ENCODE measurements around the gene SPRING1. TPM values are rescaled to one million over a fixed set of nuclear protein-coding genes. Genes with fewer than 3 reads are reported as not detected.

Gene SPRING1
- total RNA-seq, 1 experiment from 2014 or later, result 69.6 TPM

- intact Hi-C loops (cut with micrococcal nuclease; ENCODE audit: unreplicated experiment), result loop anchor here (10.0 kb wide), 2 partner anchors 176 to 316 kb away; partner anchors contain the start of gene HRK
- peaks cover 9% of the 10 kb centered on the region for H3K4me1 Mint-ChIP-seq (ENCODE audit: low read depth, unreplicated experiment)
These were observed 28.8 kb downstream of the SPRING1 start for GRCh38 chr12:116708826-116709756.

GRCh38 chr12:116707751-116708150, 30.1 kb downstream of the SPRING1 start:
- H3K36me3 Mint-ChIP-seq (ENCODE audit: insufficient read depth, unreplicated experiment), result peaks cover 8% of the 10 kb centered on the region
- Histone ChIP-seq H3K4me1 (no peaks in the 10 kb centered on the region), H3K9me3 (no peaks in the 10 kb centered on the region), H3K27me3 (replicated peaks; ENCODE audit: control insufficient read depth, insufficient read depth, low read length) (no peaks in the 10 kb centered on the region), H3K4me3 (ENCODE audit: low read depth, low read length) (no peak overlapping the region), H3K36me3 (ENCODE audit: control insufficient read depth, insufficient read depth, low read length) (no peaks in the 10 kb centered on the region)
- CTCF ChIA-PET, result no interaction called here
- no peak overlapping the region for H3K4me3 Mint-ChIP-seq (ENCODE audit: unreplicated experiment)
- no peaks in the 10 kb centered on the region for H3K27me3 Mint-ChIP-seq (ENCODE audit: insufficient read depth, unreplicated experiment)
- BruUV-seq (replicated peaks), result no TSS peak
- no peak for TF ChIP-seq CTCF (IDR thresholded peaks at IDR 0.05; ENCODE audit: insufficient read depth in 1 of 2, low read depth in 1 of 2, low read length in 1 of 2, severe bottlenecking in 1 of 2, unreplicated experiment in 1 of 2)
- intact Hi-C loops (cut with micrococcal nuclease; ENCODE audit: unreplicated experiment), result loop anchor here (10.0 kb wide), 2 partner anchors 177 to 317 kb away; partner anchors contain the start of gene HRK
- DNase-seq, result no peak
- H3K9me3 Mint-ChIP-seq (ENCODE audit: unreplicated experiment), result no peaks in the 10 kb centered on the region
- no peak overlapping the region for H3K27ac Mint-ChIP-seq (ENCODE audit: unreplicated experiment)
- POLR2A ChIA-PET, result no interaction called here
- H3K4me1 Mint-ChIP-seq (ENCODE audit: low read depth, unreplicated experiment), result peaks cover 16% of the 10 kb centered on the region

More at GRCh38 chr12:116708826-116709756, 28.8 kb downstream of the SPRING1 start:
- H3K27me3 Mint-ChIP-seq (ENCODE audit: insufficient read depth, unreplicated experiment), result no peaks in the 10 kb centered on the region
- no peaks in the 10 kb centered on the region for H3K36me3 ChIP-seq (ENCODE audit: control insufficient read depth, insufficient read depth, low read length)
- no peak overlapping the region for H3K27ac Mint-ChIP-seq (ENCODE audit: unreplicated experiment)
- H3K9me3 Mint-ChIP-seq (ENCODE audit: unreplicated experiment), result no peaks in the 10 kb centered on the region
- no peaks in the 10 kb centered on the region for H3K9me3 ChIP-seq
- H3K27me3 ChIP-seq (replicated peaks; ENCODE audit: control insufficient read depth, insufficient read depth, low read length), result no peaks in the 10 kb centered on the region
- no peak overlapping the region for H3K4me3 ChIP-seq (ENCODE audit: low read depth, low read length)
- ChIA-PET POLR2A (interaction anchor here (0.6 kb wide), 1 partner anchor 34 kb away, joined by 3 read pairs; no protein-coding TSS in a partner anchor), CTCF (interaction anchor here (0.7 to 1.0 kb wide), 3 partner anchors 118 to 247 kb away, joined by 3 to 5 read pairs (median 3); no protein-coding TSS in a partner anchor)
- H3K4me1 ChIP-seq, result no peaks in the 10 kb centered on the region
- TF ChIP-seq CTCF (IDR thresholded peaks at IDR 0.05; ENCODE audit: insufficient read depth in 1 of 2, low read depth in 1 of 2, low read length in 1 of 2, severe bottlenecking in 1 of 2, unreplicated experiment in 1 of 2), result peak in 1 of 2 experiments; percentile 4
- H3K4me3 Mint-ChIP-seq (ENCODE audit: unreplicated experiment), result no peak overlapping the region
- peaks cover 8% of the 10 kb centered on the region for H3K36me3 Mint-ChIP-seq (ENCODE audit: insufficient read depth, unreplicated experiment)
- no TSS peak for BruUV-seq (replicated peaks)
- peak in 1 of 2 experiments; percentile 34 for DNase-seq

GRCh38 chr12:116703214-116703795, 34.6 kb downstream of the SPRING1 start:
- ChIA-PET CTCF (interaction anchor here (0.6 to 2.0 kb wide), 7 partner anchors 20 to 302 kb away, joined by 3 to 12 read pairs (median 3); no protein-coding TSS in a partner anchor), POLR2A (no interaction called here)
- Mint-ChIP-seq H3K4me1 (ENCODE audit: low read depth, unreplicated experiment) (peaks cover 13% of the 10 kb centered on the region), H3K9me3 (ENCODE audit: unreplicated experiment) (no peaks in the 10 kb centered on the region), H3K4me3 (ENCODE audit: unreplicated experiment) (no peak overlapping the region), H3K36me3 (ENCODE audit: insufficient read depth, unreplicated experiment) (no peaks in the 10 kb centered on the region), H3K27me3 (ENCODE audit: insufficient read depth, unreplicated experiment) (no peaks in the 10 kb centered on the region), H3K27ac (ENCODE audit: unreplicated experiment) (no peak overlapping the region)
- H3K4me3 ChIP-seq (ENCODE audit: low read depth, low read length), result no peak overlapping the region
- intact Hi-C loops (cut with micrococcal nuclease; ENCODE audit: unreplicated experiment), result loop anchor here (1.0 to 10.0 kb wide), 5 partner anchors 181 to 414 kb away; partner anchors contain the start of gene HRK
- peaks cover 3% of the 10 kb centered on the region for H3K4me1 ChIP-seq
- peak; percentile 83 to 95 for TF ChIP-seq CTCF (IDR thresholded peaks at IDR 0.05; ENCODE audit: insufficient read depth in 1 of 2, low read depth in 1 of 2, low read length in 1 of 2, severe bottlenecking in 1 of 2, unreplicated experiment in 1 of 2)
- no peaks in the 10 kb centered on the region for H3K9me3 ChIP-seq
- BruUV-seq (replicated peaks), result no TSS peak
- no peaks in the 10 kb centered on the region for H3K36me3 ChIP-seq (ENCODE audit: control insufficient read depth, insufficient read depth, low read length)
- peak; percentile 72 to 80 for DNase-seq
- H3K27me3 ChIP-seq (replicated peaks; ENCODE audit: control insufficient read depth, insufficient read depth, low read length), result no peaks in the 10 kb centered on the region

Measured in Caco-2 (cell line).